ENCODE data around the gene ANAPC16.

ANAPC16 gene

GRCh38 chr10:72270607-72271281 is 54.9 kb downstream of the ANAPC16 start:
- no peak for TF ChIP-seq CTCF (IDR thresholded peaks at IDR 0.05; ENCODE audit: insufficient read depth, low read depth, low read length, missing control alignments)
- no peak overlapping the region for H3K4me3 ChIP-seq (ENCODE audit: low read length)
- DNase-seq (ENCODE audit: low read depth), result peak; percentile 58

GRCh38 chr10:72272689-72273409 is 57.0 kb downstream of the ANAPC16 start:
- H3K4me3 ChIP-seq (ENCODE audit: low read length), result peak overlapping the region; percentile 96
- no peak for TF ChIP-seq CTCF (IDR thresholded peaks at IDR 0.05; ENCODE audit: insufficient read depth, low read depth, low read length, missing control alignments)
- peak; percentile 90 for DNase-seq (ENCODE audit: low read depth)

GRCh38 chr10:72273410-72274212 is 57.8 kb downstream of the ANAPC16 start, which contains the start of gene DDIT4:
DDIT4 (plus strand) TSS chr10:72273924; CDS start chr10:72274217, 293 bp downstream.
- peak; percentile 99 for DNase-seq (ENCODE audit: low read depth)
- no peak for TF ChIP-seq CTCF (IDR thresholded peaks at IDR 0.05; ENCODE audit: insufficient read depth, low read depth, low read length, missing control alignments)
- peak within 1 kb of the TSS; percentile 96 for H3K4me3 ChIP-seq (ENCODE audit: low read length)

- no peak for DNase-seq (ENCODE audit: low read depth)
- peak overlapping the region; percentile 96 for H3K4me3 ChIP-seq (ENCODE audit: low read length)
- TF ChIP-seq CTCF (IDR thresholded peaks at IDR 0.05; ENCODE audit: insufficient read depth, low read depth, low read length, missing control alignments), result no peak
These were observed 58.5 kb downstream of the ANAPC16 start for GRCh38 chr10:72274213-72274729.

- peak; percentile 56 for DNase-seq (ENCODE audit: low read depth)
- peak overlapping the region; percentile 96 for H3K4me3 ChIP-seq (ENCODE audit: low read length)
- TF ChIP-seq CTCF (IDR thresholded peaks at IDR 0.05; ENCODE audit: insufficient read depth, low read depth, low read length, missing control alignments), result peak; percentile 54
These were observed 59.0 kb downstream of the ANAPC16 start for GRCh38 chr10:72274730-72275350.

GRCh38 chr10:72275351-72276012 is 59.7 kb downstream of the ANAPC16 start:
- H3K4me3 ChIP-seq (ENCODE audit: low read length), result peak overlapping the region; percentile 96
- no peak for DNase-seq (ENCODE audit: low read depth)
- no peak for TF ChIP-seq CTCF (IDR thresholded peaks at IDR 0.05; ENCODE audit: insufficient read depth, low read depth, low read length, missing control alignments)

All from epithelial cell of esophagus (primary cell).